HG03342 (cell line): Measurements from ENCODE around the gene DBX1.
"Not testable (repeated sequence)": the region's sequence is repeated elsewhere in the genome, so short reads cannot be mapped to it uniquely, and the experiment has no call there.

Experiments
- ATAC-seq: cut with Tn5 transposase; IDR thresholded peaks from one replicate; pipeline ENCODE4 v1.9.1; 2021; ENCODE audit warnings: mild to moderate bottlenecking, moderate library complexity; ENCODE audit not compliant: unreplicated experiment

Gene DBX1

DNA sequence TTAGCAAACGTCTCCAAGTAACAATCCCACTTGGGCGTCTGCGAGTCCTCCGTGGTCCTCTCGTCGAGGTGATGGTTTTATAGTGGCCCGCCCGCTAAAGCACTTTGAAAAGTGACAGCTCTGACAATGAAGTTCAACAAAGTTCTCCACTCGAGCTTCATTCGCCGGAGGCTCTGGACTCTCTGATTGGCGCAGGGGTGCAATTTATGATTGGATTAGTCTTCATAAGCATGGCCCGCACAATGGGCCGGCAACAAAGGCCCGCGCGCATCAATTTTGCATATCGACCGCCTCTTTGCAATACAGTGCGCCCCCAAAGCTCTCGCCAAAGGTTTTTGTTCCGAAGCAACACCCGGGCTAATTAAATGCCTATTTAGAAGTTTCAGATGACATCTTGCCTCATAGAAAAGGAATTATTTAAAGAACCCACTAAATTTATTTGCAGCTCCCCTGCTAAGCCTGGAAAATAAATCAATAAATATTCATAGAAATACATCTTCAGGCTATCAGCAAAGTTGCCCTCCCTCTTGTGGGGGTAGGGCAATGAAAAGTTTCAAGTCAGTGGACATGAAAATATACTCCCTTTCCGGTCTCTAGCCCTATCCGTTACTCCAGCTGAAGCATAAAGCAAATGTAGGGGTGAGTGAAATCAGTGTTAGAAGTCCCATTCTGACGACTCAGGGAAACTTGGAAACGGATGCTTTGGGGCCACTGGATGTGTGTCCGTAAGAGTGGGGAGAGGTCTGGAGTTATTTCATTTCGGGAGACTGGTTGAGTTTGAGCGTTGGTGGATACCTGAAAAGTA is at the start of gene DBX1:
TSS of gene DBX1 (minus strand) at position 51 of the 805 bp plus-strand sequence. CDS start 151 bp downstream, outside the sequence.
- ATAC-seq: no peak

GRCh38 chr11:20208622-20209111 is 48.4 kb upstream of the DBX1 start:
- no peak for ATAC-seq

DNA sequence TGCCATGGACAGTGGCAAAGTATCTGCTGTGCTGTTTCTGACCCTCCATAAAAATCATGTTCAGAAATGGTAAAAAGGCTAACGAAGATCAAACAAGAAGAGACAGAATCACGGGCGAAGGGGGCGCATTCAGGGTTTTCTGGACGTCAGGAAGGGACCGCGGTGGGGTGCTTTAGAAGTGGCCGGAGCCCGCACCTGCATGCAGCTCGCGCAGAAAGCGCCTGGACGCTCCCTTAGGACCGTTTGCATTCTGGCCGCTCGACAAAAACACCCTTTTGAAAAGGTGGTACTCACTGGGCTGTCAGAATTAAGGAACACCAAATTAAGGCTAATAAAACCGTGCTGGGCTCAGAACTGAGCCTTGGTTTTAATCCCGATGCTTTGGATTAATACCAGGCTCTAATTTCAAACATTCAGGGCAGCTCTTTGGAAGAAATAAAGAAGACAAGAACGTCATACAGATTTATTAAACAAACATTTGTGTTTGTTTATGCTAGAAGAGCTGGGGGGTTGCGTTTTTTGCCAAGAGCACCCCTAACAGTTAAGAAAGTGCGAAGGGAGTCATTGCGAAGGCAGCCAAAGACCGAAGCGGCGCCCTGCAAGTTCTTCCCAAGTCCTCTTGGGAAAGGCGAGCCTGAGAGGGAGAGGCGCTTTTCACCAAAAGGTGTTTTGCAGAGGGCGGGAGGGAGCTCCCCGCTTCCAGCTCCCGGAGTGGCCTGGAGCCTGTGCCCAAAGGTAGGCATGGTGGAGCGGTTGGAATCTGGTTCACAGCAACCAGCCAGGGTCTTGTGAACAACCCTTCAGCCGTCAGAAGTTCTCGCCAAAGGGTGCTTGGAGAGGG is 47.7 kb upstream of the DBX1 start:
- ATAC-seq: no peak

DNA sequence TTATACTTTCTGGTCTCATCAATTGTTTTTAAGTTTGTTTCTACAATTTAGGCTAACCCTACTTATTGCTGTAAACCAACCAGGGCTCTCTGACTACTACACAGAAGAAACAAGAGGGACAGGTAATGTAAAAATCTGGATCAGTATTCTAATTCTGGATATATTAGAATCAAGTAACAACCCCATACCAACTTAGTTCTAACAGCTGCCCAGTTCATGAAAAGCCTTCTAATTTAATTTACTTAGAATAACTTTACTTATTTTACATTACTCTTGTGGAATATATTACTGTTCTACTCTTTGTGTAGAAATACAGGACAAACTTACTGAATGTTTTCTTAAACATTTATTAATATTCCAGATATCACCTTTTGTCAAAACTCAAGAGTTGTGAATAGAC is 45.5 kb upstream of the DBX1 start:
- no peak for ATAC-seq

DNA sequence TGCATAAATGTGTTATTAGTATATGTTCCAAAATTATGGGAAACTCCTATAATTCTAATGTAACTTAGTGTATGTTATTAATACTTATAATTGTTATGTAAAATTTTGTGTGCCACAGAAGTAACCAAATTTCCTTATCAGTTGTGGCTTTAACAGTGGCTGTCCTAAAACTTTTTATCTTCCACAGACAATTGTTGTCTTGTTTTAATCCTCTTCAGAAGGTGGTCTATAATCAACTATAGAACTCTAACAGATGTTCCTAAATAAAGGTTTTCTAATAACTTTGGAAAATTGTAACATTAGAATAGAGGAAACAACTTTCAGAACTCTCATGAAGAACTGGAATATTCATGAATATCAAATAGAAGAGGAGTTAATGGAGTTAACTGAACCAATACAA is 44.4 kb upstream of the DBX1 start:
- ATAC-seq: no peak

- ATAC-seq: no peak
These were observed 43.6 kb upstream of the DBX1 start for GRCh38 chr11:20203831-20204230.

DNA sequence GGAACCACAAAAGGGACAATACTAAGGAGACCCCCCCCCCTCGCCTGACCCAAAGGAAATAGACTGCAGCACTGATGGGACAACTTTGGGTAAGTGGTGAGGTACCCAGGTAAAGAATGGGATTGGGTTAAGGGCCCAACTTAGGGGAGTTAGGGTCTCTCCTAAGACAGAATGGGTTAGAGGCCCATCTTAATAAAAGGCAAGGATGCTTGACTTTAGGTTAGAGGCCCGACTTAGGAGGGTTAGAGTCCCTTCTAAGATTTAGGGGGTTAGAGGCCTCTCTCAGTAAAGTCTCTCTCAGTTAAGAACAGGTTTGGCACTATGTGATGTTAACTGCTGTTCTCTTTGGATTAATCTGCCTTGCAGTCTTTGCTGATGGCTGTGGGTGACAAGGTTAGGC is 41.0 kb upstream of the DBX1 start:
- no peak for ATAC-seq

DNA sequence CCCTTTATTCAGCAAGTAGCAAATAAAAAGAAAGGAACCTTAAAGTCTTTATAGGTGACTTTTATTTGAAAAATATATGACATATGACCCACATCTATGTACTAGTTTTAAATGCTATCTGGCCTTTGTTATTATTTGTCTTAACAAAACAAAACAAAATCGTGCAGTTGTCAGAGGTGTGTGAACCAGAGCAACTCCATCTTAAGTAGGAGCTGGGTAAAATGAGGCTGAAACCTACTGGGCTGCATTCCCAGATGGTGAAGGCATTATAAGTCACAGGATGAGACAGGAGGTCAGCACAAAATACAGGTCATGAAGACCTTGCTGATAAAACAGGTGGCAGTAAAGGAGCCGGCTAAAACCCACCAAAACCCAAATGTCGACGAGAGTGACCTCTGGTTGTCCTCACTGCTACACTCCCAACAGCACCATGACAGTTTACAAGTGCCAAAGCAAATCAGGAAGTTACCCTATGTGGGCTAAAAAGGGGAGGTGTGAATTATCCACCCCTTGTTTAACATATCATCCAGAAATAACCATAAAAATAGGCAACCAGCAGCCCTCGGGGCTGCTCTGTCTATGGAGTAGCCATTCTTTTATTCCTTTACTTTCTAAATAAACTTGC is 40.2 kb upstream of the DBX1 start:
- not testable (repeated sequence) for ATAC-seq

GRCh38 chr11:20197881-20198280 is 37.6 kb upstream of the DBX1 start:
- ATAC-seq: no peak

DNA sequence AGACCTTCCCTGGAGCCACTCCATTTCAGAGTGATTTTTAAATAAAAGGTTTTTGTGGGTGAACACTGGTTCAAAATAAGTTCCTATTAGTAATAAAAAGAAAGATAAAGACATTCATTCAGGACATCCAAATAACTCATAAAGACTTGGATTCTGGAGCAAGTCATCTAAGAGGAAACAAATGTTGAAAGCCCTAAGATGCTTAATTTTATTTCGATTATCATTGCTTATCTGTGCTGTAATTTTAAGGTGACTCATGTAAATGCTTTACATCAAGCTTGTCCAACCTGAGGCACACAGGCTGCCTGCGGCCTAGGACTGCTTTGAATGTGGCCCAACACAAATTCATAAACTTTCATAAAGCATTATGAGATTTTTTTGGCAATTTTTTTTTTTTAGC is 34.2 kb upstream of the DBX1 start:
- no peak for ATAC-seq

GRCh38 chr11:20193307-20193706 is 33.0 kb upstream of the DBX1 start:
- ATAC-seq: no peak

DNA sequence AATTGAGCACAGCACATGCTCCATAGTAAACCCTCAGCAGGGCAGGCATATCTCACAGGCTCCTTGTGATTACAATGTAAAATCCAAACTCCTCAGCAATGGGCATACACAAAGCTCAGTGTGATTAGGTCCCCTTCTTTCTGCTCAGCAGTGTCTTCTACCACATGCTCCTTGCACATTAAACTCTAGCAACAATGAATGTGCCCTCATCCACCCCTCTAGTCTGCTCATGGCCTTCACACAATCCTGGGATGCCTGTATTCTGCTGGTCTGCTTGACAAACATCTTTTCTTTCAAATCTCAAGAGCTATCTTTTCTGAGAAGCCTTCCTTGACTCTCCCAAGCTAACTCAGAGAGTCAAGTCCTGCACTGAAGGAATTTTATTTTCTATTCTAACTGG is 32.4 kb upstream of the DBX1 start:
- ATAC-seq: no peak

GRCh38 chr11:20192151-20192550 is 31.9 kb upstream of the DBX1 start:
- ATAC-seq: no peak

DNA sequence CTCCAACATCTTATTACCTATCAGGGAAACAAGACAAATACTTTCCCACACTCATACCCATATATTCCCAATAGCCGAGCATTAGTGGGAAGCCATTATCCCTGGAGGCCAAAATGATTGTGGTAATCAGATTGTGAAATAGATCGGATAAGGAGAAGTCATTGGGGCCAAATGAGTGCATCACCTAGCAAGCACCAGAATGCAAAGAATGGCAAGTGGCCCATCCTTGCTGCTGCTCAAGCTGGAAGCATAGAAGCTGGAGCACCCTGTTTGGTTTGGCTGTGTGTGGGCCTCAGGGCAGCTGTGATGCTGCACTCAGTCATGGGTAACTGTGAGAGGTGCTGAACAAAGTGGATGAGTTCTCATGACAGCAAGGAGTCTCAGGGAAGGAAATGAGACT is 18.7 kb upstream of the DBX1 start:
- ATAC-seq: no peak

DNA sequence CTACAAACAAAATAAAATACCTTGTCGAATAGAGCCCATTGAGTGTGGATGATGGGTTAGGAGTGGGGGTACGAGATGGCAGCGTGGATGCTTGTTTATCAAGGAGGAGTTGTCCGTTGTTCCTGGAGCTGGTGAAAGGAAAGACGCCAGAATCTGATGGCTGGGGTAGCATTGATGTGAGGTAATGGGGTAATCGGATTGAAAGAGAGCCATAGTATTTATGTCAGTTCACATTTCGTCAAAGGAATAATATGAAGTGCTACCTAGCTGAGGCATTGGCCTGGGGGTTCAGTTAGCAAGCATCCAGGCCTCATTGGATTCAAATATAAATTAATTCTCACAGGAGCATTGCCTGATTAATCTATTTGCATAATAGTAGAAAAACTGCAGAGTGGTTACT is 16.9 kb upstream of the DBX1 start:
- no peak for ATAC-seq

GRCh38 chr11:20172721-20173447 is 12.6 kb upstream of the DBX1 start:
- ATAC-seq: no peak

DNA sequence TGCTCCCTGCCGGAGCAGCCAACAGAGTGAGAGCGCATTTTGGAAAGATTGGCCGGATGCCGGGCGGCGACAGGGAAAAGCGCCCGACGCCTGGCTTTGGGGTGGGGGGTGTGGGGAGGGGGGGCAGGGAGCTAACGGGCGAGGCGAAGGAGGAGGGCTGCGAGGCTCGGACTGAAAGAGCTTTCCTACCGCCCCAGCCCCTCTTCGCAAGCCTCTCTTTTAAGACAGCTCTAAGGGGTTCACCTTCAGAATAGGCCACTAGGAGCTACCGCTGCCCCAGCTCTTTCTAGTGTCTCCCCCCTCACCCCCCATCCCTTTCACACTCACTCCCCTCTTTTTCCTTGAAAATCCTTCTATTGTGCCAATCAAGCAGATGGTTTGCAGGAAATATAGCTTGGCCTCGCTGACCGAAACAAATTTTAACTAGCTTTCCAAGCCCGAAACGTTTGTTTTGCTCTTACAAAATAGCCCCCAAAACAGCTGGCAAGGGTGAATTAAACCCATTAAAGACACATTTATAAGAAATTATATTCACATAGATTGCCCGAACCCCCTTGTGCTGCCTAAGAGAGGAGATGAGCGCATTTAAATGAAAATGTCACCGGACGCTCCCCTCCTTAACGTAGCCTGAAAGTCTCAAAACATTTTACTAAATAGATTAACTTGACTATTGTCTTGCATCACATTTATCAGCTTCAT is 3.7 kb upstream of the DBX1 start:
- no peak for ATAC-seq

DNA sequence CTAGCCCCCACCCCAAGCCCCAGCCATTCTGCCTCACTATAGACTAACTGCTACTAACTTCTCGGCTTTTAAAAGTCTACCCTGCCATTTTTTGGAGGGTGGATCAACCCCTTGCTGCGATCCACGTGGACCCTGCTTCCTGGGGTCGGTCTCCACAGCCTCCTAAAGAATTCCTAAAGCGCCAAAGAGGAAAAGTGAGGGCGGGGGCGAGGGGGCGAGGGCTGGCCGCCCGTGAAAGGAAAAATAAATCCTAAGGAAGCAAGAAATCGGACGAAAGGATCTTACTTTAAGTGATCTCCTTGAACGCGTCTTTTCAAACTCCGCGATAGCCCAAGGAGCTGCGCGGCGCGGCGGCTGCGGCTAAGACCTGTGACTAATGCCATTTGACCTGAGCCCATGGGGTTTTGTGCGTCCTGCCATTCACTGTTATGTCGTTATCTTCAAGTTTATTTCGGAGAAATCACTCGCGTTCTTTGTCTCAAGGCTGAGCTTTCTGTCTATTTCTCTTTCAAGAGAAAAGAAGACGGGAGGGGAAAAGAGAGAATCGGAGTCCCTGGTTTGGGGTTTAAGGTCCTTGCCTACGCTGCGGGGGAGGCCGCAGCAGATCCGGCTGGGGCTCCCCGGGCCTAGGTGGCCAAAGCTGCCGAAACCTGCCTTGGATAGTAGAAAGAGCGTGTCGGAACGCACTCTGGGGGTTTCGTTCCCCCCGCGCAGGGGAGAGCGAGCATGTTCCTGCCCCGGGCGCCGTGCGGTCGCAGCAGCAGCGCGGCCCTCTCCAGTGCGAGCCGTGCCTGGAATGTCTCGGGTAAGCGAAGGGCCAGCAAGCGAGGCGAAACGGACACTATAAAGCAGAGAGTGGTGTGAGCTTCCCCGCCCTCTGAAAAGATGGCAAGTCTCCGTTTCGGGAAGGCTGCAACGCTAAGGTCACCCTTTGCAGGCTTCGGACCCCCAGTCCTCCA is 2.8 kb upstream of the DBX1 start:
- ATAC-seq: no peak
